Measurements from ENCODE around the gene PAX2.

DNA sequence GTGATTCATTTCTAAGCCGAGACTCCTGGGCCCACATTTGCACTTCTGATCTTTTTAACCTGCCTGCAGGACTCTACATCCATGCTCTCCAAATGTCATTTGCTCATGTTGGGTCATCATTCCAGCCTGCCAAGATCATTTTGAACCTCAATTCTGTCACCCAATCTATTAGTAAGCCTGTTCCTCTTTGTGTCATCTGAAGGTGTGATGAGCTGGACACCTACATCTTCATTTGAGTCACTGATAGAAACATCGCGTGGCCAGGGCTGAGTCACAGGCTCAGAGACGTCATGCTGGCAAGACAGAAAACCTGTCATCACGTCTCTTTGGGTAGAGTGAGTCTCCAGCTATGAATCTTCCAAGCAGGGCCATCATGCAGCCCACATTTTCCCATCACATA is 102.1 kb downstream of the PAX2 start:
- TF ChIP-seq, protein P1, sequence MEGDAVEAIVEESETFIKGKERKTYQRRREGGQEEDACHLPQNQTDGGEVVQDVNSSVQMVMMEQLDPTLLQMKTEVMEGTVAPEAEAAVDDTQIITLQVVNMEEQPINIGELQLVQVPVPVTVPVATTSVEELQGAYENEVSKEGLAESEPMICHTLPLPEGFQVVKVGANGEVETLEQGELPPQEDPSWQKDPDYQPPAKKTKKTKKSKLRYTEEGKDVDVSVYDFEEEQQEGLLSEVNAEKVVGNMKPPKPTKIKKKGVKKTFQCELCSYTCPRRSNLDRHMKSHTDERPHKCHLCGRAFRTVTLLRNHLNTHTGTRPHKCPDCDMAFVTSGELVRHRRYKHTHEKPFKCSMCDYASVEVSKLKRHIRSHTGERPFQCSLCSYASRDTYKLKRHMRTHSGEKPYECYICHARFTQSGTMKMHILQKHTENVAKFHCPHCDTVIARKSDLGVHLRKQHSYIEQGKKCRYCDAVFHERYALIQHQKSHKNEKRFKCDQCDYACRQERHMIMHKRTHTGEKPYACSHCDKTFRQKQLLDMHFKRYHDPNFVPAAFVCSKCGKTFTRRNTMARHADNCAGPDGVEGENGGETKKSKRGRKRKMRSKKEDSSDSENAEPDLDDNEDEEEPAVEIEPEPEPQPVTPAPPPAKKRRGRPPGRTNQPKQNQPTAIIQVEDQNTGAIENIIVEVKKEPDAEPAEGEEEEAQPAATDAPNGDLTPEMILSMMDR (IDR thresholded peaks at IDR 0.05; ENCODE audit: poor library complexity), result no peak
- no peak for TF ChIP-seq EZH2phosphoT487 (IDR thresholded peaks at IDR 0.05; ENCODE audit: low read depth, severe bottlenecking, unreplicated experiment)

Data from hepatocyte (in vitro differentiated cells).